Fibroblast of mammary gland (primary cell): ENCODE results near the gene SETD6.

Experiments
- DNase-seq: peaks from one replicate; pipeline ENCODE4 v3.0.0-alpha.2; 2010; ENCODE audit warnings: low read depth
- H3K4me3 ChIP-seq: 2 replicates; pipeline ENCODE4 v1.5.1; 2011; ENCODE audit warnings: low read depth, mild to moderate bottlenecking, low read length, moderate library complexity; ENCODE audit not compliant: control insufficient read depth
- TF ChIP-seq, protein P1 (sequence below): conservative IDR thresholded peaks from 2 replicates; pipeline ENCODE4 v1.5.1; 2011; ENCODE audit warnings: low read depth, low read length, inconsistent platforms; ENCODE audit not compliant: control insufficient read depth, insufficient read depth

The SETD6 gene

DNA sequence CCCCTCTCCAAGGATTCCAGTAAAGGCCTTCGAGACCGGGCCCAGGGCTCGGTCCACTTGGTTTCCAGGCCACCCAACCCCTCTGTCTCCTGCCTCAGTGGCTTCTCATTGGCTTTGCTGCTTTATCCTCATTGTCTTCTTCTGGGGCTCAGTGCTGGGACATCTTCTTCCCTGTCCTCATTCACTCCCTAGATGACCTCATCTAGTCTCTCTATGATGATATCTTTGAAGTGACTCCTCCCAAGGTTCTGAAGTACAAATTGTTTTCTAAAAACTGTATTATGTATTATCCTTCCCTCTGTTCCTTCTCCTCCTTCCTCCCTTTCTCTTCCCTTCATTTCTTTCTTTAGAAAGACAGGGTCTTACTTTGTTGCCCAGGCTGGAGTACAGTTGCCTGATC is 42.5 kb upstream of the SETD6 start:
- no peak overlapping the region for H3K4me3 ChIP-seq
- DNase-seq: no peak
- TF ChIP-seq, protein P1, sequence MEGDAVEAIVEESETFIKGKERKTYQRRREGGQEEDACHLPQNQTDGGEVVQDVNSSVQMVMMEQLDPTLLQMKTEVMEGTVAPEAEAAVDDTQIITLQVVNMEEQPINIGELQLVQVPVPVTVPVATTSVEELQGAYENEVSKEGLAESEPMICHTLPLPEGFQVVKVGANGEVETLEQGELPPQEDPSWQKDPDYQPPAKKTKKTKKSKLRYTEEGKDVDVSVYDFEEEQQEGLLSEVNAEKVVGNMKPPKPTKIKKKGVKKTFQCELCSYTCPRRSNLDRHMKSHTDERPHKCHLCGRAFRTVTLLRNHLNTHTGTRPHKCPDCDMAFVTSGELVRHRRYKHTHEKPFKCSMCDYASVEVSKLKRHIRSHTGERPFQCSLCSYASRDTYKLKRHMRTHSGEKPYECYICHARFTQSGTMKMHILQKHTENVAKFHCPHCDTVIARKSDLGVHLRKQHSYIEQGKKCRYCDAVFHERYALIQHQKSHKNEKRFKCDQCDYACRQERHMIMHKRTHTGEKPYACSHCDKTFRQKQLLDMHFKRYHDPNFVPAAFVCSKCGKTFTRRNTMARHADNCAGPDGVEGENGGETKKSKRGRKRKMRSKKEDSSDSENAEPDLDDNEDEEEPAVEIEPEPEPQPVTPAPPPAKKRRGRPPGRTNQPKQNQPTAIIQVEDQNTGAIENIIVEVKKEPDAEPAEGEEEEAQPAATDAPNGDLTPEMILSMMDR: no peak

DNA sequence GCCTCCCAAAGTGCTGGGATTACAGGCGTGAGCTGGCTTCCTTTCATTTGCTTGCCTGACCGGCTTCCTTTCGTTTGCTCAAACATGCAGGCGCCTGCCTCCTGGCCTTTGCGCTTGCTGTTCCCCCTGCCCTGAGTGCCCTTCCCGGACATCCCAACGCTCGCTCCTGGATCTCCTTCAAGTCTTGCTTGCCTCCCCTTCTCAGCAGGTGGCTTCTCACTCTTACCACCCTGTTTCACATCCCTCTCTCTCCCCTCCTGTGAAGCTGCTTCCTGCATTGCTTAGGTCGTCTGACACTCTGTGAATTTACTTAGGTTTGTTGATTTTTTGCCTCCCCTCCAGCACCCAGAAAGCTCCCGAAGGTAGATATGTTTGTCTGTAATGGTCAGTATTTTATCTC is 41.0 kb upstream of the SETD6 start:
- TF ChIP-seq, protein P1: no peak
- no peak for DNase-seq
- no peak overlapping the region for H3K4me3 ChIP-seq

DNA sequence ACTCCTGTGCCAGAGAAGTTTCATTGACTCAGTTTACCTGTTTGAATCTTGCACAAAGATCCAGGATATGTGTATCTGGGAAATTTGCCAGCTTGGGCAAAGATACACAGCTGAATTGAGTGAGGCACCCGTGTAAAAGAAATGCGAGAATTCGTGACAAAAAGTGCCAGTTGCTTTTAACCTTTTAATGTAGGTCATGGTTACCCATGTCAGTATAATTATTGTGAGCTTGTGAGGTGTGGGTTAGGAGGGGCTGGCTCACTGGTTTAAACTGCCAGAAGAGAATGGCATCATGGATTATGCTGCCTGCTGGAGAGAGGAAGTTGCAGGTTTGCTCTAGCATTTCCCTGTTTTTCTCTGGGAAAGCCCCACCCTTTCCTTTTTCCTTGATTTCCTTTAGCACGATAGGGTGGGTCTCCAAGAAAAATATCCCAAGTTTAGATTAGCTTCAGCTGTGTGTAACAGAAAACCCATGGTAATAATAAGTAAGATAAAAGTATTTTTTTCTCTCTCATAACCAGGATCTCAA is 40.2 kb upstream of the SETD6 start:
- TF ChIP-seq, protein P1: no peak
- no peak for DNase-seq
- H3K4me3 ChIP-seq: no peak overlapping the region

DNA sequence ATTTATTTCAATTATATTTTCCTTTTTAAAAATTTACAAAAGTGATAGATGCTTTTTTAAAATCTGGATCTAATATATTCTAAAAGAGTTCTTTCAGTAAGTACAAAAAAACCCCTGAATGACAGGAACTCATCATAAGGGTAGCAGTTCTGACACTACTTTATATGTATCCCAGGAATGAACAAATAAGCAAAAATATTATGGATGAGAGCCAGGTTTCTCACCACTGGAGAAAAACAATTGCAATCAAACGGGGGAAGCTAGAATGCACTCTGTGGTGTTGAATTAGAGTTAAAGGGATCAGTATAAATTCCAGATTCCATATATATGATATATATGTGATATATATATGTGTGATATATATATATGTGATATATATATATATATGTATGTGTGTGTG is 38.5 kb upstream of the SETD6 start:
- H3K4me3 ChIP-seq: no peak overlapping the region
- TF ChIP-seq, protein P1: no peak
- DNase-seq: no peak

DNA sequence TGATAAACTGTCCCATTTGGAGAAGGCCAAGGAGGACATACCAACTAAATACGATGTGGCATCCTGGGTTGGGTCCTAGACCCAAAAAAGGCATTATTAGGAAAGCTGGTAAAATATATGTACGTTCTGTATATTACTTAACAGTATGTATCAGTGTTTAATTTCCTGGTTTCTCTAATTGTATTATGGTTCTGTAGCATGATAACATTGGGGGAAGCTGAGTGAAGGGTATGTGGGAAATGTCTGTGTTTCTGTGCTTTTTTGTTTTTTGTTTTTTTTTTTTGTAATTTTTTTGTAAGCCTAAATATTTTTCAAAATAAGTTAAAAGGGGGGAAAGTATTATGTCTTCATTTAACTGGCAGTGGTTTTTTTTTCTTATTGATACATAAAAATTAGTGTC is 36.9 kb upstream of the SETD6 start:
- no peak overlapping the region for H3K4me3 ChIP-seq
- TF ChIP-seq, protein P1: no peak
- DNase-seq: no peak

DNA sequence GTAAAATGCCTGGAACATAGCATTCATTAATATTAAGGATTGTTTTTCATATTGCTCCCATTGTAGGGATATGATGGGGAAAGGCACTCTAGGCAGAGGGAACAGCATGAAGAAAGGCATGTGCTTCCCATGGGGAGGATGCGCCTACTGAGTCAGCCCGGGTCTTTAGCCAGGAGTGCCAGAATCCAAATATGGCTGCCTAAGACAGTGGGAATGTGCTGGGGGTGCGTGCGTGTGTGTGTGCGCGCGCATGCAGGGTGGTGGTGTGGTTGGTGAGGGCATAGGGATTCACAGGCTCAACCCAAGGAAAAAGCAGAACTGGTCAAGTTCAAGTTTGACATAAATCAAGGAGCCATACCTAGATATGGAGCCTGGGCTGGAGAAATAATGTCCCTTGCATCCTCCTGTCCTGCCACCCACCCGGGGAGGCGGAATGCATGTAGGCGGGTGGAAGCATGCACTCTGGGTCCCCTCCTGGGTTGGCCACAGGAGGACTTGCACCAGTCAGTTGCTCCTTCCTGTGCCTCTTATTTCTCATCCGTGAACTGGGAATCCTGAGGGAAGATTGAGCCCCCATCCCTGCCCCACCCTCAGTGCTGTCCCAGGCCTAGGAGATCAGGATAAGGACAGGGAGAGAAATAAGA is 34.0 kb upstream of the SETD6 start:
- TF ChIP-seq, protein P1: no peak
- no peak overlapping the region for H3K4me3 ChIP-seq
- DNase-seq: no peak
